H1 (cell line): ENCODE results near the gene FDPS. TPM values are rescaled to one million over a fixed set of nuclear protein-coding genes. Genes with fewer than 3 reads are reported as not detected.

Source experiments
- CTCF ChIA-PET: fragments of 300-600 bp; sonication (Branson Sonifier 250); formaldehyde crosslinking; loops from one replicate; lab custom pipeline; 2021; ENCODE audit not compliant: partially characterized antibody; lab: Charles Lee
- POLR2A ChIA-PET: fragments of 300-600 bp; sonication (Branson Sonifier 250); formaldehyde crosslinking; loops from one replicate; lab custom pipeline; 2021; ENCODE audit warnings: inconsistent platforms; ENCODE audit not compliant: partially characterized antibody; lab: Charles Lee
- DNase-seq, 2 experiments: peaks; one replicate each; pipeline versions ENCODE4 v3.0.0 to v3.0.0-alpha.2; 2010 to 2022; ENCODE audit warnings: low spot score in 2 of 2, low read depth in 1 of 2, mixed read lengths in 1 of 2
- FAIRE-seq: peaks from 2 replicates; lab custom pipeline; 2011; peaks lifted over from hg19 to GRCh38; lab: Jason Lieb, UNC
- H2AFZ ChIP-seq: 2 replicates; pipeline ENCODE4 v1.8.1; 2012; ENCODE audit warnings: low read length, inconsistent platforms
- H2AK5ac ChIP-seq: 2 replicates; pipeline ENCODE4 v1.6.1; 2013; ENCODE audit warnings: low read depth, low read length
- H2BK120ac ChIP-seq: replicated peaks from 2 replicates; pipeline ENCODE3; 2013; ENCODE audit warnings: low read depth, low read length, inconsistent platforms
- H2BK12ac ChIP-seq: 2 replicates; pipeline ENCODE4 v1.6.1; 2013; ENCODE audit warnings: low read depth, low read length
- H2BK15ac ChIP-seq: 2 replicates; pipeline ENCODE4 v1.6.1; 2013; ENCODE audit warnings: low read length
- H2BK20ac ChIP-seq: 2 replicates; pipeline ENCODE4 v1.6.1; 2013; ENCODE audit warnings: low read length
- H2BK5ac ChIP-seq: 2 replicates; pipeline ENCODE4 v1.6.1; 2013; ENCODE audit warnings: low read depth, low read length
- H3K14ac ChIP-seq: 2 replicates; pipeline ENCODE4 v1.6.1; 2013; ENCODE audit warnings: inconsistent platforms; ENCODE audit not compliant: insufficient read length
- H3K18ac ChIP-seq: 2 replicates; pipeline ENCODE4 v1.6.1; 2013; ENCODE audit warnings: low read length; ENCODE audit errors: extremely low read depth
- H3K23ac ChIP-seq: 2 replicates; pipeline ENCODE4 v1.6.1; 2013; ENCODE audit warnings: inconsistent platforms; ENCODE audit not compliant: insufficient read length
- H3K23me2 ChIP-seq: 2 replicates; pipeline ENCODE4 v1.6.1; 2013; ENCODE audit warnings: low read depth, low read length
- H3K27ac ChIP-seq: 2 replicates; pipeline ENCODE4 v1.6.1; 2011; ENCODE audit warnings: low read depth, low read length, inconsistent platforms
- H3K27me3 ChIP-seq, 4 experiments: replicated peaks in 1 of 4; 1 replicate in 1 of 4; 2 replicates in 3 of 4; pipeline versions ENCODE4 v1.6.1 to v1.8.1; 2011 to 2013; ENCODE audit warnings: low read length in 3 of 4, mild to moderate bottlenecking in 3 of 4, inconsistent platforms in 2 of 4, mixed read lengths in 2 of 4, moderate library complexity in 1 of 4; ENCODE audit not compliant: control insufficient read depth in 3 of 4, insufficient read depth in 3 of 4; ENCODE audit errors: extremely low read depth in 1 of 4
- H3K36me3 ChIP-seq, 4 experiments: 2 replicates each; pipeline versions ENCODE4 v1.6.1 to v1.8.1; 2011 to 2013; ENCODE audit warnings: mild to moderate bottlenecking in 4 of 4, low read length in 3 of 4, moderate library complexity in 2 of 4, control low read depth in 1 of 4, inconsistent platforms in 1 of 4; ENCODE audit not compliant: insufficient read depth in 4 of 4, control insufficient read depth in 2 of 4
- H3K4ac ChIP-seq: replicated peaks from 2 replicates; pipeline ENCODE3; 2013; ENCODE audit warnings: low read length, low read depth, mixed read lengths, inconsistent platforms; ENCODE audit not compliant: insufficient read length
- H3K4me1 ChIP-seq, 4 experiments: replicated peaks in 1 of 4; 1 replicate in 1 of 4; 2 replicates in 3 of 4; pipeline versions ENCODE4 v1.6.1 to v1.8.1; 2011 to 2013; ENCODE audit warnings: low read length in 3 of 4, inconsistent platforms in 2 of 4, mixed read lengths in 1 of 4; ENCODE audit not compliant: insufficient read depth in 4 of 4, control insufficient read depth in 3 of 4
- H3K4me2 ChIP-seq, 2 experiments: 2 replicates each; pipeline versions ENCODE4 v1.6.1 to v1.8.1; 2011 to 2013; ENCODE audit warnings: low read depth in 2 of 2, low read length in 2 of 2, control low read depth in 1 of 2, inconsistent platforms in 1 of 2, mild to moderate bottlenecking in 1 of 2; ENCODE audit not compliant: insufficient read depth in 1 of 2
- H3K4me3 ChIP-seq, 4 experiments: fragments of 200-600, 300-600 bp in 1 of 4; sonication (generic), shearing (Covaris generic), sonication (Bioruptor Twin) in 1 of 4; 2 replicates each; pipeline versions ENCODE4 v1.5.1 to v1.8.1; 2011 to 2016; ENCODE audit warnings: low read length in 4 of 4, low read depth in 3 of 4, control low read depth in 2 of 4, inconsistent platforms in 2 of 4, mild to moderate bottlenecking in 2 of 4, mixed read lengths in 1 of 4, moderate library complexity in 1 of 4; ENCODE audit not compliant: insufficient read depth in 2 of 4; ENCODE audit errors: extremely low read depth in 1 of 4
- H3K56ac ChIP-seq: replicated peaks from 2 replicates; pipeline ENCODE3; 2013; ENCODE audit warnings: low read depth, mild to moderate bottlenecking, mixed read lengths, low read length, inconsistent platforms; ENCODE audit not compliant: insufficient read length
- H3K79me1 ChIP-seq: 2 replicates; pipeline ENCODE4 v1.6.1; 2013; ENCODE audit warnings: low read depth, low read length, control low read depth
- H3K79me2 ChIP-seq, 2 experiments: 2 replicates each; pipeline versions ENCODE4 v1.6.1 to v1.8.1; 2012 to 2013; ENCODE audit warnings: low read length in 2 of 2, mild to moderate bottlenecking in 2 of 2, inconsistent platforms in 1 of 2; ENCODE audit not compliant: insufficient read depth in 2 of 2, control insufficient read depth in 1 of 2
- H3K9ac ChIP-seq, 4 experiments: replicated peaks in 1 of 4; 1 replicate in 1 of 4; 2 replicates in 3 of 4; pipeline versions ENCODE4 v1.6.1 to v1.8.1; 2011 to 2013; ENCODE audit warnings: low read depth in 3 of 4, low read length in 3 of 4, control low read depth in 2 of 4, mild to moderate bottlenecking in 2 of 4, moderate library complexity in 2 of 4, inconsistent platforms in 1 of 4; ENCODE audit errors: extremely low read depth in 1 of 4
- H3K9me3 ChIP-seq, 2 experiments: 2 replicates each; pipeline versions ENCODE4 v1.6.1 to v1.8.1; 2012 to 2013; ENCODE audit warnings: mild to moderate bottlenecking in 2 of 2, moderate library complexity in 2 of 2, control low read depth in 1 of 2, inconsistent platforms in 1 of 2, low read depth in 1 of 2, low read length in 1 of 2, mixed read lengths in 1 of 2; ENCODE audit not compliant: insufficient read depth in 2 of 2
- H4K20me1 ChIP-seq, 2 experiments: replicated peaks in 1 of 2; 2 replicates each; pipeline versions ENCODE3 to v1.8.1; 2011 to 2013; ENCODE audit warnings: inconsistent platforms in 2 of 2, low read length in 2 of 2, mild to moderate bottlenecking in 1 of 2; ENCODE audit not compliant: insufficient read depth in 2 of 2, control insufficient read depth in 1 of 2
- H4K5ac ChIP-seq: 2 replicates; pipeline ENCODE4 v1.6.1; 2013; ENCODE audit warnings: low read length, low read depth, mixed read lengths, inconsistent platforms; ENCODE audit not compliant: insufficient read length
- H4K8ac ChIP-seq: 2 replicates; pipeline ENCODE4 v1.8.0; 2013; ENCODE audit warnings: mild to moderate bottlenecking, moderate library complexity, low read length, inconsistent platforms; ENCODE audit not compliant: insufficient read depth; ENCODE audit errors: extremely low read depth
- H4K91ac ChIP-seq: replicated peaks from 2 replicates; pipeline ENCODE3; 2013; ENCODE audit warnings: low read length, mixed read lengths, inconsistent platforms; ENCODE audit not compliant: insufficient read length
- BACH1 ChIP-seq: IDR thresholded peaks from 2 replicates; pipeline ENCODE4 v1.6.1; 2012; ENCODE audit warnings: low read length, improper control_type of control experiment
- BCL11A ChIP-seq, 2 experiments: IDR thresholded peaks; one replicate each; pipeline ENCODE4 v1.6.1; 2011; ENCODE audit warnings: low read depth in 2 of 2, low read length in 2 of 2, mild to moderate bottlenecking in 2 of 2
- CBX8 ChIP-seq: fragments of 300-800, 300-1000 bp; sonication (generic); IDR thresholded peaks from 2 replicates; pipeline ENCODE4 v1.7.1; 2016; ENCODE audit warnings: low read depth, low read length, borderline replicate concordance
- CHD2 ChIP-seq: IDR thresholded peaks from 2 replicates; pipeline ENCODE4 v1.6.1; 2012; ENCODE audit warnings: low read length, improper control_type of control experiment
- EZH2 ChIP-seq: fragments of 200-600 bp; sonication (generic); IDR thresholded peaks from 2 replicates; pipeline ENCODE4 v1.7.1; 2012; ENCODE audit warnings: low read depth, mild to moderate bottlenecking, moderate library complexity, low read length, inconsistent platforms; ENCODE audit not compliant: severe bottlenecking
- KDM1A ChIP-seq: fragments of 200-600, 300-600 bp; sonication (generic); IDR thresholded peaks from 2 replicates; pipeline ENCODE4 v1.7.1; 2016; ENCODE audit warnings: mild to moderate bottlenecking, low read length, borderline replicate concordance
- KDM5A ChIP-seq: fragments of 200-600 bp; IDR thresholded peaks from 2 replicates; pipeline ENCODE4 v1.7.1; 2012; ENCODE audit warnings: mild to moderate bottlenecking, low read length, inconsistent platforms, mixed read lengths
- RAD21 ChIP-seq, 2 experiments: IDR thresholded peaks in 1 of 2; conservative IDR thresholded peaks in 1 of 2; 2 replicates each; pipeline ENCODE4 v1.6.1; 2011; ENCODE audit warnings: low read depth in 2 of 2, low read length in 2 of 2, improper control_type of control experiment in 1 of 2, inconsistent platforms in 1 of 2, mild to moderate bottlenecking in 1 of 2, moderate library complexity in 1 of 2
- RNF2 ChIP-seq: fragments of 200-900, 300-1000 bp; sonication (generic); IDR thresholded peaks from 2 replicates; pipeline ENCODE4 v1.7.1; 2016; ENCODE audit warnings: borderline replicate concordance, low read depth, mild to moderate bottlenecking, antibody characterized with exemption, low read length; ENCODE audit not compliant: poor library complexity, severe bottlenecking; ENCODE audit errors: missing control alignments
- TAF7 ChIP-seq: optimal IDR thresholded peaks from 2 replicates; pipeline ENCODE3; 2011; ENCODE audit warnings: low read depth, mild to moderate bottlenecking, inconsistent platforms, low read length, moderate library complexity, borderline replicate concordance
- WGBS, 2 experiments: shearing (Covaris generic) in 1 of 2; methylation state at CpG; one replicate each; pipeline versions ENCODE4 v1.1.6 to v1.1.7; 2013 to 2015; ENCODE audit warnings: low lambda C conversion rate in 2 of 2, mixed read lengths in 2 of 2, inconsistent platforms in 1 of 2, low coverage in 1 of 2, missing lambda C conversion rate in 1 of 2; ENCODE audit not compliant: insufficient replicate concordance in 2 of 2, insufficient coverage in 1 of 2, insufficient read length in 1 of 2; ENCODE audit errors: extremely low coverage in 1 of 2, missing lambda C conversion rate in 1 of 2; 5-methylcytosine and 5-hydroxymethylcytosine counted together
- polyA plus RNA-seq, 7 experiments: library from polyadenylated mRNA; depleted of rRNA in 3 of 7; stranded (reverse) in 5 of 7; unstranded in 2 of 7; fragments of >200 nt in 5 of 7; fragments of 200-250 nt in 2 of 7; gene quantifications; 1 replicate in 5 of 7; 2 replicates in 1 of 7; 4 replicates in 1 of 7; pipeline versions ENCODE4 v1.2.1 to v1.2.3, GENCODE V29; 2011 to 2013; ENCODE audit warnings: missing spikeins in 2 of 7, mixed read lengths in 2 of 7
- total RNA-seq: library from RNA; stranded (reverse); fragmentation: NEBNext Ultra II Directional; extraction: Animal tissue kit (Norgen Biotek cat#: 25700); gene quantifications from 2 replicates; pipeline ENCODE4 v1.2.1, GENCODE V29; 2021
- TF ChIP-seq, protein P1 (sequence below): IDR thresholded peaks from 2 replicates; pipeline ENCODE4 v1.6.1; 2012; ENCODE audit warnings: inconsistent platforms

Gene FDPS
- total and polyA plus RNA-seq, 2 of the 8 experiments (the other 6 are each of a cell fraction or from before 2014, with no cell fraction given), result 267 to 368 TPM

DNA sequence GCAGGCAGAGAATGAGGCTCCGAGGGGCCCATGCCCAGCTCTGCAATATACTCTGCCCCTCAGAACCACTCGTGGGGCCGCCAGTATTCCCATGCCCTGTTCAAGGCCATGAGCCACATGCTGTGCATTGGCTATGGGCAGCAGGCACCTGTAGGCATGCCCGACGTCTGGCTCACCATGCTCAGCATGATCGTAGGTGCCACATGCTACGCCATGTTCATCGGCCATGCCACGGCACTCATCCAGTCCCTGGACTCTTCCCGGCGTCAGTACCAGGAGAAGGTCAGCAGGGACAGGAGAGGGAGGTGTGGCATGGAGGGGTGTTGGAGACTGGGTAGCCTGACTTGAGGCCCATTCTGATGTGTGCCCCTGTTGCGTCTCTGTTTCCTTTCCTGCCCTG is 24.2 kb upstream of the FDPS start:
- FAIRE-seq, result no peak
- 93% methylated on average over 12 of the region's 12 CpGs; no CpG with 5 or more reads in 1 of the 2 experiments for WGBS, 2 experiments
- Histone ChIP-seq H4K8ac (no peak overlapping the region), H3K18ac (no peak overlapping the region), H3K9ac (no peak overlapping the region), H3K4me3 (no peak overlapping the region), H3K56ac (no peak overlapping the region), H2BK12ac (no peak overlapping the region), H2BK15ac (0 out of 2 replicates have a peak overlapping the region, but pooled peaks have one; percentile 5), H3K4me1 (peaks cover 0 to 2% (median 0%) of the 10 kb centered on the region in 4 experiments; a peak in 2 of 7 replicates), H3K27ac (no peak overlapping the region), H3K79me1 (no peaks in the 10 kb centered on the region), H4K91ac (no peak overlapping the region), H3K4me2 (no peak overlapping the region), H2AK5ac (0 out of 2 replicates have a peak overlapping the region, but pooled peaks have one; percentile 39), H3K23me2 (no peaks in the 10 kb centered on the region), H3K27me3 (no peaks in the 10 kb centered on the region), H3K9me3 (no peaks in the 10 kb centered on the region), H3K23ac (no peak overlapping the region), H2BK120ac (no peak overlapping the region), H3K79me2 (no peaks in the 10 kb centered on the region), H2BK20ac (no peak overlapping the region), H3K4ac (no peak overlapping the region), H4K20me1 (no peaks in the 10 kb centered on the region), H4K5ac (no peak overlapping the region), H3K36me3 (no peaks in the 10 kb centered on the region; a peak in 1 of 8 replicates), H2BK5ac (no peak overlapping the region; the same call in 1 of the 2 replicates), H3K14ac (no peak overlapping the region), H2AFZ (no peak overlapping the region)
- CTCF ChIA-PET, result interaction anchor here (0.6 to 8.4 kb wide), 6 partner anchors 11 to 287 kb away, joined by 3 to 79 read pairs (median 4); partner anchors contain the start of genes CLK2 and FDPS
- POLR2A ChIA-PET, result interaction anchor here (1.0 to 2.0 kb wide), 5 partner anchors 11 to 40 kb away, joined by 3 to 6 read pairs (median 4); partner anchors contain the start of genes CLK2 and RUSC1
- TF ChIP-seq, protein P1, sequence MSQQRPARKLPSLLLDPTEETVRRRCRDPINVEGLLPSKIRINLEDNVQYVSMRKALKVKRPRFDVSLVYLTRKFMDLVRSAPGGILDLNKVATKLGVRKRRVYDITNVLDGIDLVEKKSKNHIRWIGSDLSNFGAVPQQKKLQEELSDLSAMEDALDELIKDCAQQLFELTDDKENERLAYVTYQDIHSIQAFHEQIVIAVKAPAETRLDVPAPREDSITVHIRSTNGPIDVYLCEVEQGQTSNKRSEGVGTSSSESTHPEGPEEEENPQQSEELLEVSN, result no peak
- no peak for TF ChIP-seq BCL11A (IDR thresholded peaks at IDR 0.05; ENCODE audit: low read depth in 2 of 2, low read length in 2 of 2)
- TF ChIP-seq CBX8, result no peak
- TF ChIP-seq RAD21 (IDR thresholded peaks at IDR 0.05 in 1 of 2, conservative IDR thresholded peaks at IDR 0.05 in 1 of 2; ENCODE audit: low read depth in 2 of 2, low read length in 2 of 2), result no peak
- no peak for TF ChIP-seq RNF2
- no peak for TF ChIP-seq TAF7
- TF ChIP-seq BACH1, result no peak
- TF ChIP-seq CHD2, result no peak
- TF ChIP-seq KDM1A, result no peak
- no peak for TF ChIP-seq KDM5A
- TF ChIP-seq EZH2, result no peak
- no peak for DNase-seq
